PC-3 (cell line): Measurements from ENCODE around the gene HCN1. TPM values are rescaled to one million over a fixed set of nuclear protein-coding genes. Genes with fewer than 3 reads are reported as not detected.

Experiments
- ATAC-seq: fragments of 200-7000 bp; cut with Tn5 transposase; 2 replicates; pipeline ENCODE4 v1.9.1; 2020; ENCODE audit warnings: mild to moderate bottlenecking, moderate library complexity
- BruUV-seq: library from RNA; stranded (reverse); fragments of 400-500 nt; replicated peaks from 2 replicates; lab custom pipeline; 2021; lab: Mats Ljungman, UMichigan
- CTCF ChIA-PET: fragments of 300-600 bp; sonication (Branson Sonifier 250); formaldehyde crosslinking; loops from one replicate; lab custom pipeline; 2022; ENCODE audit warnings: antibody characterized with exemption; lab: Charles Lee
- POLR2A ChIA-PET: fragments of 300-600 bp; sonication (Branson Sonifier 250); formaldehyde crosslinking; loops from one replicate; lab custom pipeline; 2022; ENCODE audit warnings: antibody characterized with exemption; ENCODE audit not compliant: unreplicated experiment; lab: Charles Lee
- DNase-seq: peaks from one replicate; pipeline ENCODE4 v3.0.0-alpha.2; 2015
- H2AFZ ChIP-seq: fragments of 300-600 bp; sonication (generic); 2 replicates; pipeline ENCODE4 v1.6.0; 2016; ENCODE audit warnings: antibody characterized with exemption, low read length
- H3F3A ChIP-seq: fragments of 300-600 bp; sonication (generic); one replicate; pipeline ENCODE4 v1.6.0; 2017; ENCODE audit warnings: antibody characterized with exemption, low read length, control low read depth, mild to moderate bottlenecking; ENCODE audit not compliant: unreplicated experiment
- H3K27ac ChIP-seq: fragments of 300-600 bp; sonication (generic); 2 replicates; pipeline ENCODE4 v1.5.1; 2016; ENCODE audit warnings: mild to moderate bottlenecking, low read length
- H3K27me3 ChIP-seq: fragments of 300-600 bp; sonication (generic); 2 replicates; pipeline ENCODE4 v1.6.1; 2016; ENCODE audit warnings: low read length, mixed read lengths
- H3K36me3 ChIP-seq: fragments of 300-600 bp; sonication (generic); 2 replicates; pipeline ENCODE4 v1.6.1; 2016; ENCODE audit warnings: low read depth, mixed run types, low read length, mixed read lengths
- H3K4me1 ChIP-seq: fragments of 300-600 bp; sonication (generic); 2 replicates; pipeline ENCODE4 v1.5.1; 2016; ENCODE audit warnings: low read length; ENCODE audit not compliant: insufficient read depth
- H3K4me2 ChIP-seq: fragments of 300-600 bp; sonication (generic); 2 replicates; pipeline ENCODE4 v1.6.0; 2016; ENCODE audit warnings: low read length
- H3K4me3 ChIP-seq: fragments of 300-600 bp; sonication (generic); 2 replicates; pipeline ENCODE4 v1.5.1; 2016; ENCODE audit warnings: mild to moderate bottlenecking, low read length, mixed read lengths
- H3K79me2 ChIP-seq: fragments of 300-600 bp; sonication (generic); 2 replicates; pipeline ENCODE4 v1.6.1; 2017; ENCODE audit warnings: low read length, mixed read lengths
- H3K9ac ChIP-seq: fragments of 300-600 bp; sonication (generic); 2 replicates; pipeline ENCODE4 v1.6.0; 2016; ENCODE audit warnings: mild to moderate bottlenecking, low read length
- H3K9me2 ChIP-seq: fragments of 300-600 bp; sonication (generic); replicated peaks from 2 replicates; pipeline ENCODE4 v1.6.1; 2016; ENCODE audit warnings: mixed run types, low read length, mixed read lengths
- H3K9me3 ChIP-seq: fragments of 300-600 bp; sonication (generic); 2 replicates; pipeline ENCODE4 v1.6.1; 2016; ENCODE audit warnings: low read length, mixed read lengths
- H4K20me1 ChIP-seq: fragments of 300-600 bp; sonication (generic); 2 replicates; pipeline ENCODE4 v1.6.1; 2016; ENCODE audit warnings: low read length, mixed read lengths
- EZH2 ChIP-seq: fragments of 300-600 bp; sonication (generic); IDR thresholded peaks from one replicate; pipeline ENCODE4 v1.6.1; 2017; ENCODE audit warnings: antibody characterized with exemption, mild to moderate bottlenecking, low read length; ENCODE audit not compliant: unreplicated experiment
- EZH2phosphoT487 ChIP-seq: fragments of 300-600 bp; sonication (generic); IDR thresholded peaks from 2 replicates; pipeline ENCODE4 v1.6.1; 2018; ENCODE audit warnings: mild to moderate bottlenecking, antibody characterized with exemption, low read length, borderline replicate concordance
- intact Hi-C: fragments of 100-400 bp; cut with micrococcal nuclease; formaldehyde crosslinking; loops from 2 replicates; pipeline ENCODE4 v1.9.0; 2023
- total RNA-seq: library from RNA; depleted of rRNA; stranded (reverse); fragments of >200 nt; gene quantifications from 2 replicates; pipeline ENCODE4 v1.2.3, GENCODE V29; 2014
- TF ChIP-seq, protein P1 (sequence below): fragments of 300-600 bp; sonication (generic); conservative IDR thresholded peaks from 2 replicates; pipeline ENCODE4 v1.5.1; 2017; ENCODE audit warnings: antibody characterized with exemption, low read depth, mild to moderate bottlenecking, low read length

The HCN1 gene
- total RNA-seq, 1 experiment from 2014 or later, result not detected

DNA sequence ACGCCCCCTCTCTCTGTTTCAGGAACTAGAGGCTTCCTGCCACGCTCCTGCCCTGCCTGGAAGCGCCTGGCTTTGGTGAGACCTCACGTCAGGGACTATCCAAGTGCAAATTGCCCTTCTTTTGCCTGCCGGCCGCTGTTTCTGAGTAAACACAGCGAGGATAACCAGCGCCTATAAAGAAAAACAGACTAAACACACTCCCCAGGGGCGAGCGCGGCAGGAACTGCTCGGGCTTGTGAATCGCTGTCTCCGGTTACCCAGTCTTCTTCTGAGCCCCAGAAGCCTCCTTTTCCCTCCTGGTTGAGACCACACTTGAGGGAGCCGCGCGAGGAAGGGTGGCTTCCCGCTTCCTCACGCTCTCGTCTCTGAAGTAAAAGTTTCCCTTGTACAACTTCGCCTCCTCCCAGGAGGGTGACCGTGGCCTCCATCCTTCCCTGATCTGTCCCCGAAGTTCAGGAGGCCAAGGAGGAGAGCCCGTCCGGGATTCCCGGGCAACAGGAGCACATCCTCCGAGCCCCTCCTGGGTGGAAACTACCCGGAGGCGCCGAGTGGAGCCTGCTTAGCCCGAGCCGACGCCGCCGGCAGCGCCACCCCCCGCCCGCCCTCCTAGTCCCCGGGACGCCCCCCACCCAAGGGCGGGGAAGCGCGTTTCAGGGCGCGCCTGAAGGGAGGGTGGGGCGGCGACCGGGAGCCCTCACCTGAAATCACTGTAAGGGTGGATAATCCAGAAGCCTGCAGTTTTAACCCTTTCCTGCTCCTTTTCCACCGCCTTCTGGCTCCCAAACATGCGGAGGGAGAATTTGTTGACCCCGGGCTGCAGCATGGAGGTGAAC lies 993 bp downstream of the HCN1 start:
- Histone ChIP-seq H4K20me1 (no peaks in the 10 kb centered on the region), H3K9me2 (no peaks in the 10 kb centered on the region), H3F3A (no peaks in the 10 kb centered on the region), H3K36me3 (no peaks in the 10 kb centered on the region), H3K27ac (no peak overlapping the region), H3K4me2 (no peak overlapping the region), H3K4me3 (no peak overlapping the region), H2AFZ (no peak overlapping the region), H3K79me2 (no peaks in the 10 kb centered on the region), H3K4me1 (no peaks in the 10 kb centered on the region), H3K9ac (no peak overlapping the region), H3K27me3 (no peaks in the 10 kb centered on the region), H3K9me3 (no peaks in the 10 kb centered on the region)
- no TSS peak for BruUV-seq
- intact Hi-C loops, result loop anchor here (10.0 kb wide), 1 partner anchor 60 kb away; no protein-coding TSS in a partner anchor
- ChIA-PET CTCF (interaction anchor here (0.6 kb wide), 1 partner anchor 17 kb away, joined by 3 read pairs; no protein-coding TSS in a partner anchor), POLR2A (no interaction called here)
- no peak for TF ChIP-seq EZH2
- TF ChIP-seq, protein P1, sequence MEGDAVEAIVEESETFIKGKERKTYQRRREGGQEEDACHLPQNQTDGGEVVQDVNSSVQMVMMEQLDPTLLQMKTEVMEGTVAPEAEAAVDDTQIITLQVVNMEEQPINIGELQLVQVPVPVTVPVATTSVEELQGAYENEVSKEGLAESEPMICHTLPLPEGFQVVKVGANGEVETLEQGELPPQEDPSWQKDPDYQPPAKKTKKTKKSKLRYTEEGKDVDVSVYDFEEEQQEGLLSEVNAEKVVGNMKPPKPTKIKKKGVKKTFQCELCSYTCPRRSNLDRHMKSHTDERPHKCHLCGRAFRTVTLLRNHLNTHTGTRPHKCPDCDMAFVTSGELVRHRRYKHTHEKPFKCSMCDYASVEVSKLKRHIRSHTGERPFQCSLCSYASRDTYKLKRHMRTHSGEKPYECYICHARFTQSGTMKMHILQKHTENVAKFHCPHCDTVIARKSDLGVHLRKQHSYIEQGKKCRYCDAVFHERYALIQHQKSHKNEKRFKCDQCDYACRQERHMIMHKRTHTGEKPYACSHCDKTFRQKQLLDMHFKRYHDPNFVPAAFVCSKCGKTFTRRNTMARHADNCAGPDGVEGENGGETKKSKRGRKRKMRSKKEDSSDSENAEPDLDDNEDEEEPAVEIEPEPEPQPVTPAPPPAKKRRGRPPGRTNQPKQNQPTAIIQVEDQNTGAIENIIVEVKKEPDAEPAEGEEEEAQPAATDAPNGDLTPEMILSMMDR, result no peak
- DNase-seq (no peak), ATAC-seq (no peak)

DNA sequence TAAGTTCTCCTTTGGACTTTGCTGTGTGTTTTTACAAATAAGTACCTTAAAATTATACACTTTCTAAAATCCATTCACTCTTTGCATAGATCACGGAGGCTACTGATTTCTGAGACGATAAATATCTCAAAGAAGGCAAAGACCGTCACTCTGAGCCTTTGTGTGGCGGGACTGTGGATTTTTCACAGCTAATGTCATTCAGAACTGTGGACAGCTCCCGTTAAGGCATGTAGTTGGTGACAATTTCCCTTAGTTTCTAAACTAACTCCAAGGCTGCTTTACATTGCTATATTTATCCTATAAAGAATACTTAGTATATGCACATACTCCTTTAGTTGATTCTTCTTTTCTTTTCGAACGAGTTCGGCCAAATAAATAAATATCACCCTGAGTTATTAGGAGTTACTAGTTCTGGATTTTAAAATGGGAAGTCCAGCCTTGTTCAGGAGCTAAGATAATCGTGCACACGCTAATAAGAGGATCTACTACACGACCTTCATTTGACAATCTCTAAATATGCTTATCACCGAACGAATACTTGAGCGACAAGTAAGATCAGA lies 1.8 kb downstream of the HCN1 start:
- DNase-seq (peak; percentile 11), ATAC-seq (no peak)
- Histone ChIP-seq H3K27ac (no peak overlapping the region), H4K20me1 (no peaks in the 10 kb centered on the region), H3K9me2 (no peaks in the 10 kb centered on the region), H3K4me1 (no peaks in the 10 kb centered on the region), H3K4me3 (no peak overlapping the region), H2AFZ (no peak overlapping the region), H3F3A (no peaks in the 10 kb centered on the region), H3K9me3 (no peaks in the 10 kb centered on the region), H3K27me3 (no peaks in the 10 kb centered on the region), H3K36me3 (no peaks in the 10 kb centered on the region), H3K9ac (no peak overlapping the region), H3K79me2 (no peaks in the 10 kb centered on the region), H3K4me2 (no peak overlapping the region)
- no TSS peak for BruUV-seq
- ChIA-PET CTCF (interaction anchor here (0.6 kb wide), 1 partner anchor 18 kb away, joined by 3 read pairs; no protein-coding TSS in a partner anchor), POLR2A (no interaction called here)
- TF ChIP-seq, protein P1, result no peak
- TF ChIP-seq EZH2 (no peak), EZH2phosphoT487 (no peak)
- intact Hi-C loops, result loop anchor here (10.0 kb wide), 1 partner anchor 60 kb away; no protein-coding TSS in a partner anchor
